Measurements from ENCODE around the gene PARD6G.

Gene PARD6G

DNA sequence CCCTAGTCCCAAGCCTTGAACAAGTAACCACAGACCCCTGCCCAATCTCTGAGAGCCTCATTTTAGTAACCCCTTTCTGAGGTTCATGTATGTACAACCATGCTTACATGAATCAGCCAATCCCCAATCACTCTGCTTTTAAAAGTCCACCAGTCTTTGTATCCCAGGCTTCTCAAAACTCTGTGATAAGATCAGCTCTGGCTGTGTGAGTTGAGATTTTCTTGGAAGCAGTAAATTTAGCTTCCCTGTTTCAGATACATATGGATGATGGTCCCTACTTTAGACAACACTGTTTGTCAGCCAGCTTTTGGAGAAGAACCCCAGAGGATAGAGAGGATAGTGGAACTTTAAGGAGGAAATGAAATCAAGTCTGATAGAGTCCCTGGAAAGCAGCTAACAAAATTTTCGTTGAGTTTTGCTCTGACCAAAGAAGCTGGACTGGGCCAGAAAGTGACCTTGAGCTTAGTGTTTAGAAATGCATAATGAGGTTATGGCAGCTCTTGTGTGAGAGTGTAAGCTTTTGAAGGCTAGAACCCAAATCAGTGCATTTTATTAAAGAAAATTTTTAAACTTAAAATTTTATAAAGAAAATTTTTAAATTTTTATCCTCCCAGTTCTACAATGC, 134.6 kb downstream of the PARD6G start:
- H3K9me3 ChIP-seq (ENCODE audit: control insufficient read depth, low read length) = peaks cover 3% of the 10 kb centered on the region
- H3K4me2 ChIP-seq (ENCODE audit: low read length) = peak overlapping the region; percentile 42
- no peak overlapping the region for H3K4me3 ChIP-seq (ENCODE audit: low read depth, low read length)
- H3K9ac ChIP-seq = no peak overlapping the region
- TF ChIP-seq, protein P1, sequence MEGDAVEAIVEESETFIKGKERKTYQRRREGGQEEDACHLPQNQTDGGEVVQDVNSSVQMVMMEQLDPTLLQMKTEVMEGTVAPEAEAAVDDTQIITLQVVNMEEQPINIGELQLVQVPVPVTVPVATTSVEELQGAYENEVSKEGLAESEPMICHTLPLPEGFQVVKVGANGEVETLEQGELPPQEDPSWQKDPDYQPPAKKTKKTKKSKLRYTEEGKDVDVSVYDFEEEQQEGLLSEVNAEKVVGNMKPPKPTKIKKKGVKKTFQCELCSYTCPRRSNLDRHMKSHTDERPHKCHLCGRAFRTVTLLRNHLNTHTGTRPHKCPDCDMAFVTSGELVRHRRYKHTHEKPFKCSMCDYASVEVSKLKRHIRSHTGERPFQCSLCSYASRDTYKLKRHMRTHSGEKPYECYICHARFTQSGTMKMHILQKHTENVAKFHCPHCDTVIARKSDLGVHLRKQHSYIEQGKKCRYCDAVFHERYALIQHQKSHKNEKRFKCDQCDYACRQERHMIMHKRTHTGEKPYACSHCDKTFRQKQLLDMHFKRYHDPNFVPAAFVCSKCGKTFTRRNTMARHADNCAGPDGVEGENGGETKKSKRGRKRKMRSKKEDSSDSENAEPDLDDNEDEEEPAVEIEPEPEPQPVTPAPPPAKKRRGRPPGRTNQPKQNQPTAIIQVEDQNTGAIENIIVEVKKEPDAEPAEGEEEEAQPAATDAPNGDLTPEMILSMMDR (IDR thresholded peaks at IDR 0.05) = no peak
- peaks cover 18% of the 10 kb centered on the region for H3K79me2 ChIP-seq
- H2AFZ ChIP-seq = peak overlapping the region; percentile 48
- no peaks in the 10 kb centered on the region for H3K27me3 ChIP-seq (ENCODE audit: control insufficient read depth, insufficient read depth, low read length)
- no peaks in the 10 kb centered on the region for H3K36me3 ChIP-seq (ENCODE audit: control insufficient read depth, insufficient read depth, low read length)
- H3K4me1 ChIP-seq = peaks cover 8% of the 10 kb centered on the region
- H3K27ac ChIP-seq = peak overlapping the region; percentile 52

DNA sequence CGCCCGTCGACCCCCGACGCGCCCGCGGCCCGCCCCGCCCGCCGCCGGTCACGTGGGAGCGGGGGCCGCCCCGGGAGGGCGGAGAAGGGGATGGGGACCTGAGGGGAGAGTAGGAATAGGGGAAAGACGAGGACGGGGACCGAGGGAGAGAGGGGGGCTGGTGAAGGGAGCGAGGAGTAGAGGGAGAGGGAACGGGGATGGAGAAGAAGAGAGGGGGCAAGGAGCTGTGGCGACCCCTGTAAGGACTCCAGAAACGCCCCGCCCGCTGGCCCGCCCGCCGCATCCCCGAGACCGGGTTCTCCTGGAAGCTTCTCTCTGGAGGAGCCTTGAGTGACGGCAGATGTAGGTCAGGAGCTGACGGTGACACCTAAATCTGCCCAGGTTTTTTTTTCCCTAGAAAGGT, 137.6 kb downstream of the PARD6G start:
- Histone ChIP-seq H3K4me2 (ENCODE audit: low read length) (peak overlapping the region; percentile 88), H3K9me3 (ENCODE audit: control insufficient read depth, low read length) (peaks cover 3% of the 10 kb centered on the region), H3K4me3 (ENCODE audit: low read depth, low read length) (peak overlapping the region; percentile 73), H3K4me1 (peaks cover 8% of the 10 kb centered on the region), H3K79me2 (peaks cover 3% of the 10 kb centered on the region), H3K27me3 (ENCODE audit: control insufficient read depth, insufficient read depth, low read length) (no peaks in the 10 kb centered on the region), H3K9ac (no peak overlapping the region), H3K27ac (no peak overlapping the region), H3K36me3 (ENCODE audit: control insufficient read depth, insufficient read depth, low read length) (no peaks in the 10 kb centered on the region), H2AFZ (peak overlapping the region; percentile 36)
- TF ChIP-seq, protein P1 (IDR thresholded peaks at IDR 0.05) = no peak

DNA sequence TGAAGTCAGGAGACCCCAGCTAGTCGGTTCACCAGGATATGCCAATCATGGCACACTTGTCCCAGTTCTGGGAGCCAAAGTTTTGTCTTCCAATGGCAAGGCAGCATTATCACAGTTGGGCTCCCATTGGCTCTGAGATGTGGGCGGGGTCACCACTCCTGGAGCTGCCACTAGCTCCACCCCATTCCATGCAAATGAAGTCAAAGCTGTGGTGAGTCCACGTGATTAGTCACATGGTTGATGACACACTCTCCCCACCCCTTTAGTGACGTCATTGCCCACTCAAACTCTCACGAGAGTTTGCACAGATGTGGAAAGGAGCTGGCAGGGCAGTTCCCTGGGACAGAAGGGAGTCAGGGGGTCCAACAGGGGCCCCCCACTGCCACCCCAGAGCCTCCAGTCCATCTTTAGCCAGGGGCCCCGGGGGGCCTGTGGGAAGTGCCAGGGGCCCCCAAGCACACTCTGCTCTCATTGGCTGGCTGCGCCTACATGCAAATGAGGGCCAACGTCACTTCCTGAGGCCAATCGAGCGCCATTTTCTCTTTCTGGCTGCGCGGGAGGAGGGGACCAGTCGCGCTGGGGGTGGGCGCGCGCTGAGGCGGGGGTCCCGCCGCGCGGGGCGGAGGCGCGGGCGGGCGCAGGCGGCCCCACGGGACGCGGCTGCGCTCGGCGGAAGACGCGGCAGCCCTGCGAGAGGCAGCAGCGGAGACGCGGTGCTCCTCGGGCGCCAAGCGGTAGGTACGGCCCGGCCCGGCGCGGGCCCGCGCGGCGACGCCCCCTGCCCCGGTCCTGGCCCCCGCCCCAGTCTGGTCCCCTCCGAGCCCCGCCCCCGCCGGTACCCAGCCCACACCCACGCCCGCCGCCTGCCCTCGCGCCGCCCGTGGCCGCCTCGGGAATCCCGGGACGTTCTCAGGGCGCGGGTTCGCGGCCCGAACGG, 138.3 kb downstream of the PARD6G start, which contains the start of gene ADNP2:
ADNP2 (plus strand) TSS at position 524 of the 937 bp plus-strand sequence. CDS start 8,281 bp downstream, outside the sequence.
- TF ChIP-seq, protein P1 (IDR thresholded peaks at IDR 0.05) = no peak
- Histone ChIP-seq H3K9me3 (ENCODE audit: control insufficient read depth, low read length) (peaks cover 3% of the 10 kb centered on the region), H3K27ac (peak within 1 kb of the TSS; percentile 77), H3K9ac (no peak within 1 kb of the TSS), H3K4me1 (peaks cover 11% of the 10 kb centered on the region), H2AFZ (peak within 1 kb of the TSS; percentile 75), H3K36me3 (ENCODE audit: control insufficient read depth, insufficient read depth, low read length) (no peaks in the 10 kb centered on the region), H3K4me3 (ENCODE audit: low read depth, low read length) (peak within 1 kb of the TSS; percentile 73), H3K79me2 (no peaks in the 10 kb centered on the region), H3K27me3 (ENCODE audit: control insufficient read depth, insufficient read depth, low read length) (no peaks in the 10 kb centered on the region), H3K4me2 (ENCODE audit: low read length) (peak within 1 kb of the TSS; percentile 88)

DNA sequence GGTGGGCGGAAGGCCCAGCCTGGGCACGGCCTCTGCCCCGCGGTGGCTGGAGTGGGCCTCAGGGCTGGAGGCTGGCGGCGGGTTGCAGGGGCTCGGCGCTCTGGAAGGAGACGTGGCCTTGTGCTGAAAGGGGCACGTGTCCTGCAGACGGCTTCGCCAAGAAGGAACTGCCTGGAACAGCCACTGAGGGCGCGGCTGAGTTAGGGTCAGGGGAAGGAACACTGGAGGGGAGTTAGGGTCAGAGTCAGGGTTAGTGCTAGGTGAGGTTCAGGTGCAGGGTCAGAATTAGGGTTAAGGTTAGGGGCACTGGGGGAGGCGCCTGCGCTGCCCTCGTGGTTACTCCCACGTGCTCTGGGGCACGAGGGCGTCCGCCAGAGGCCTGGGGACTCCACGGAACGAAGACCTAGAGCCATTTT, 139.2 kb downstream of the PARD6G start:
- H3K4me1 ChIP-seq = peaks cover 11% of the 10 kb centered on the region
- H3K9me3 ChIP-seq (ENCODE audit: control insufficient read depth, low read length) = peaks cover 3% of the 10 kb centered on the region
- no peak overlapping the region for H3K4me2 ChIP-seq (ENCODE audit: low read length)
- H2AFZ ChIP-seq = no peak overlapping the region
- no peak overlapping the region for H3K27ac ChIP-seq
- H3K27me3 ChIP-seq (ENCODE audit: control insufficient read depth, insufficient read depth, low read length) = no peaks in the 10 kb centered on the region
- H3K79me2 ChIP-seq = no peaks in the 10 kb centered on the region
- H3K9ac ChIP-seq = no peak overlapping the region
- TF ChIP-seq, protein P1 (IDR thresholded peaks at IDR 0.05) = no peak
- H3K4me3 ChIP-seq (ENCODE audit: low read depth, low read length) = no peak overlapping the region
- H3K36me3 ChIP-seq (ENCODE audit: control insufficient read depth, insufficient read depth, low read length) = no peaks in the 10 kb centered on the region

Measured in parathyroid adenoma (tissue), 2 donors.